HG03460 (cell line): ENCODE results near the gene RBM39.

Source experiments
- ATAC-seq: cut with Tn5 transposase; IDR thresholded peaks from one replicate; pipeline ENCODE4 v1.9.1; 2021; ENCODE audit not compliant: unreplicated experiment

RBM39 gene

DNA sequence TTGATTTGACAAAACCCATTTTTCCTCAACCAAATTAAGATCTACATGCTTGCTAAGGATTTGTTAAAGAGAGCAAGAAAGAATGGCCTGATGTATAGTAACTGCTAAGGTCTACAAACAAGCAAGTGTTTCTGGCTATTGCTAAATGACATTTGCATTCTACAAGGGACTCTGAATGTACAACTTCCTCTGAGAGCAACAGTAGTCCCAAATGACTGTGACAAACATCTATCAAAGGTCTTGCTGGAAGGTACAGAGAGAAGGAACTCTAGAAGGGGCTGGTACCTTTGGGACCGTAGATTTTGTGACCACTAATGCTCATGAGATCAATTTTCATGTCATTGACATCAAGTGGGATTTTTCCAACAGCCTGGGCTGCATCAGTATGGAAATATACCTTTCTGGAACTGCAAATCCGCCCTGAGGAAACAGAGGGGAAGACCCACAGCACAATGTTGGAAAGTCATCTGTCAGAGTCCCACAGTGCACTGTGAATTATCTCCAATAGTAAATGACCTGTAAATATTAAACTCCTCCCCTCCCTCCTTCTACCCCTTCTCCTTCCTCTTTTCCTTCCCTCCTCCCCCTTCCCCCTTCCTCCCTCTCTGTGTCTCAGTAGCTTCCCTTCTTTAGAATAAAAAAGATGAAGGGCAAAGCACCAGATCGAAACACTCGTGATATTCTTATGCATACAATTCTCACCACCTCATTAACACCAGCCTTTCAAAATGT is 61.4 kb downstream of the RBM39 start:
- ATAC-seq, result no peak

DNA sequence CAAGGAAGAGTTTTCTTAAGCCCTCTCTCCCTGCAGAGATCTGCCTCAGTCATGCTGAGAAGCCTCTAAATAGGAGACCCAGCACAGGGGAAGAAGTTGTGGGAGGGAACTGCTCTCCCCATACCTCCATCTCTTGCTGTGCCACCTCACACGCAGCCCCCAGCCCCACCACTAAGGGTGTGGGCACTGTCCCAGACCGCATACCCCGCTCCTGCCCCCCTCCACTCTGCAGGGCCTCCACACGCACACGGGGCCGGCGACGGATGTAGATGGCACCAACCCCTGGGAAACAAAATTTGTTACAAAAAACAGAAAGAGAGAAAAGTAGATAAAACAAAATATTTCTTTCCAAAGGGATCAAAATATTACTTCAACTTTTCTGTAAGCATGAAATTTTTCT is 67.1 kb downstream of the RBM39 start:
- no peak for ATAC-seq

DNA sequence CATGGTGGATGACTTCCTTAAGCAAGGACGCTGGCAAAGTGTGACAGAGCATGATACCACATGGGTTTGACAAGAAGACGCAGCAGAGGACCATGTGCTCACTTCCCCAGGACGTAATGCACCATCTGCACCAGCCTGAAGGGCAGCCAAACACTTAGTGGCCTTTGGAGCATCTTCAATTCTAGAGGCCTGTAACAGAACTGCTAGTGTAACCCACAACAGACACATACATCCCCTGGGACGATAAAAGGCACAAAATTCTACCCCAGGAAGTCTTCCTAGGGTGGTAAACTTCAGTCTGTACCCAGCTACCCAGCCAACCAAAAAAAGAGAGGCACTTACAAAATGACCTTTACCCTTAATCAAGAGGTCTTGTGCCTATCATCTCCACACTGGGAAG is 68.2 kb downstream of the RBM39 start:
- ATAC-seq, result no peak

DNA sequence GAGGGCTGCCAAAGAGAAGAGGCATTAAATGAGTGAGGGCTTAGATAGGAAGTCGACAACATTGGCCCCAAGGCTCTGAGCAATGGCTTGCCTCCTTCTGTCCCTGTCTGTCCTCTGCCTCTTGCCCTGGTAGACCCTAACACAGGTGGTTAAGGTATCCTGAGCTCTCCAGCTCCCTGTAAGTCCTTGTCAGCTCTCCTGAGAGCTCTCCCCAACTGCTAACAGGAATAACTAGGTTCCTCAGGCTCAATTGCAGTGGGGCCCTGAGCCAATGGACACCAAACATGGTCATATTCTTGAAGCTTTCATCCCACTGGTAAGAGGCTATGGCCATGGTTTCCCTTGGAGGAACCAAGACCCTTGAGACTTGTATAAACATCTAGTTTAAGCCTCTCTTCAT is 72.4 kb downstream of the RBM39 start:
- no peak for ATAC-seq

DNA sequence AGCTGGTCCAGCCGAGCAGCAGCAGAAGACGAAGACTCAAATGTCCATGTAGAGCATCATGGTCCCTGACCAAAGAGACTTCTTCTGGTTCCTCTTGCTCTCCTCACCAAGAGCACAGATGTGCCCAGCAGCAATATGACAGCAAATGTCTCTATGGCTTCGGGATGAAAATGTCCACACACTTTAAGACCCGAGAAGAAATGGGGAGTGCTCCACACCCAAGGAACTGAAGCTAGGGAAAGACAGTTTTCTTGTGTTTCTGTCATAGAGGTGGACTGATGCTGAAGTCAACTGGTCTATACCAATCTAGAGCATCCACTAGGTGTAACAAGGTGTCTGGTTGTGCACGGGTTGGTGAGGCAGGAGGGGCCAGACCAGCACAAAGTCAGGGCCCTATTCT is 72.8 kb downstream of the RBM39 start:
- ATAC-seq, result no peak

DNA sequence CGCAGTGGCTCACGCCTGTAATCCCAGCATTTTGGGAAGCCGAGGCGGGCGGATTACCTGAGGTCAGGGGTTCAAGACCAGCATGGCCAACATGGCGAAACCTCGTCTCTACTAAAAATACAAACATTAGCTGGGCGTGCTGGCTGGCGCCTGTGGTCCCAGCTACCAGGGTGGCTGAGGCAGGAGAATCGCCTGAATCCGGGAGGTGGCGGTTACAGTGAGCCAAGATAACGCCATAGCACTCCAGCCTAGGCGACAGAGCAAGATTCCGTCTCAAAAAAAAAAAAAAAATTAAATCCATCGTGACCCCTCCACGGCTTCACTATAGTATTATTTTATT is 76.1 kb downstream of the RBM39 start:
- no peak for ATAC-seq

DNA sequence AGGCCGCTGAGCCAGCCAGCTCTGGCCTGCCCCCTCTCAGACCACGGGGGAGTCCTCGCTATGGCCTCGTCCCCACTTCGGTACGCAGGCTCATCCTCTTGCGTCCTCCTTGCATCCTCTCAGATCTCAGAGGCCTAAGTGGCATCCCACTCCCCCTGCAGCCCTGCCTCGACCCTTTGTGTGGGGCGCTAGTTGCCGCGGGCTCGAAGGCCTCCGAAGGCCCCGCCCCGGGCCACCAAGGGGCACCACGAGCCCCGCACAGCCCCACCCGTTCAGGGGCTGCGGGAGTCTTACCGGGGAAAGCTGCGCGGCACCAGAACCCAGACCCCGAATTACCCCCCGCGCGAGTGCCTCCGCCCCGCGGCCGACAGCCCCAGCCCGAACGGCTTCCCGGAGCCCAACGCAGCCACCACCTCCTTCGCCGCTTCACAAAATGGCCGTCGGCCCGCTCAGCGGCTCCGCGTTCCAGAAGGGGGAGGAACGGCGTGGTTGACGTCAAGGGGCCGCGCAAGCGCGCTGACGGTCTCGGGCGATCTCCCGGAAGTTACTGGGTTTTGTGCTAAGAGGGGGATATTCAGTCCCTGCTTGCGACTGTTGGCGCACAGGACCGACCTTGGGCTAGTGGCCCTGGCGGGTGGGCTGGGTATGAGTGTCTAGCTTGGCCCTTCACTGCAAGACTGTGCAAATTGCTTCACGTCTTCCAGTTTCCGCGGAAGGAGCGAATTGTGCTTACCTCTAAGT is 77.4 kb downstream of the RBM39 start, which contains the start of the genes CPNE1 and RBM12:
Gene CPNE1, minus strand, starts transcription at position 435 of the 741 bp plus-strand sequence. CDS start 31,977 bp downstream, outside the sequence.
Gene RBM12, minus strand, starts transcription at position 435 of the 741 bp plus-strand sequence. CDS start 9,578 bp downstream, outside the sequence.
- ATAC-seq, result peak; percentile 68

DNA sequence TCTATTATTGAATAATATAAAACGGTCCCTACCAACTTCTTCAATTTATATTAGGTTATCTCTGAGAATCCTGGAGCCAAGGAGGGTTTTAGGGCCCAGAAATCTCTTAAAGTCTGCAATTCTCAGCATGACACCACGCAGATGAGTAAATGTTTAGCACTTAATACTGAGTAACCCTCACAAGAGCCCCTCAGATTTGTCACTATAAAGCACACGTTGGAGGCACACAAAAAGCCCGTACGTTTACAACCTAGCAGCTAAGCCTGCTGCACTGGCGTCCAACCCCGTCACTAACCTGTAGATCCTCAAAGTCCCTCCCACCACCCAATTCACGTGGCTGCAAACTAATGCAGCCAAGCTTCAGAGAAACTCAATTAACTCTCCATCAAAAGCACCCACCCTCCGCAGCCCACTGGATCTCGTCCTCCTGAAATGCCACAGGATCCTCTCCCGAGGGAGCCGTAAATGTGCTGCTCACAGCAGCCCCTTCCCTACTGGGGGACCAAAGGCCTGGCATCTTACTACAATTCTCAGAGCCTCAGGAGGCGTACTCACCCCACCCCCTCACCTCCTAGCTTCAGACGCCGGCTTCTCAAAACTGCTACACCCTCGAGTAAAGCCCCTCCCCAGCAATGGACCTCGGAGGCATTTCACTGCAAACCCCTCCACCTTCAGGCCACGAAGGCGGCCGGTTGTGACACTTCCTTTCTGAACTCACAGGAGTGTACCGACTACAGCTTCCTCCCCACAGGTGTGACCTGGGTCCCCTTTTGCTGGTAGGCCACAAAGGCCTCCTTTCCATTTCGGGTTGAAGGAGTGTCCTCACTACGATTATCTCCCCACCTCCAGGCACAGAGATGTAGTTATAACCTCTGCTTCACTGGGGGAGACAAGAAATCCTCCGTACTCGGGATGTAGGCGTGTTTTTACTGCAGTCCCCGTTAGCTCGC is 78.3 kb downstream of the RBM39 start:
- ATAC-seq, result peak; percentile 27

DNA sequence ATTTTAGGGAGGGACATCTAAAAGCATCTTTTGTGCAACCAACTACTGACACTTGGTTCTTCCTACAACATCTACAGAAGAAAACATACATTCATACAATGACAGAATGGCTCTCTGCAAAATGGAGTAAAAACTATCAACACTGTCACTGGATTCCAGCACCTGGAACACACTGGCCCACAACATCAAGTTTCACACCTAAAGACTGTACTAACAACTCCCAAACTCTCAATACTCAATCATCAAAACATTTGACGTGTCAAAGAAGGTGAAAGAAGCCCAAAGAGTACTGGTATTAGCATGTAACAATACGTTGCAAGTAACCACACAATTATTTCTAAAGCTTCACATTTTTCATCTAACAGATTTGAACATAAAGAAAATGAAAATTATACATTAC is 79.5 kb downstream of the RBM39 start:
- ATAC-seq, result no peak

DNA sequence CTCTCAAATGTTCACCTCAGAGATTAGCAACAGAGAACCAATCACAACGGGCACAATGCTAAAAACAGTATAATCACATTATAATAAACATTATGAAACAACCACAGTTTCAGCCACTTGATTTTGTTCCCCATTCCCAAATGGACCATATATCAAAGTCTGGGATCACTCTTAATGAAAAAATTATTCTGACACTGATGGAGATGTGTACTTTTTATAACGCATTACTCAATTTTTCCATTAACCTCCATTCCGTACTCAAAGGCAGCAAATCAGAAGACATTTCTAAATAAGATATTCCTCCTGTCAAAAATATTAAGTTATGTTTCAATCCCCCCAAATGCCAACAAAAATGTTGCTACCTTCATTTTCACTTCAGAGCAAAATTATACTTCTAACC is 80.2 kb downstream of the RBM39 start:
- ATAC-seq, result no peak

DNA sequence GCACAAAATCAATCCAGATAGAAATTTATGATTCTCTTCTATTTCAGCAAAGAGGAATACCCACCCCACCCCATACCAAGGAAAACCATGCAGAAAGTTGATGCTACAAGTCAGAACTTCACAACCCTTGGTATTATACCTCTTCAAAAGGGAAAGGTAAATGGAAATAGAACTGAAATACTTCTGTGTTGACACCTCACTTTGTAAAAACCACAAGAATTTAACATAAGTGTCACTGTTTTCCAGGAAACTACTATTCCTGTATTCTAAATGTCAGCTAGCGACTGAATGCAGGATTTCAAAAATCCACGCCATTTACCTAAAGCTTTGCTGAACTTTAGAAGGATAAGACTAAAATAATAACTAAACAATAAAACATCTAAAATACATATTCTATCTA is 81.0 kb downstream of the RBM39 start:
- no peak for ATAC-seq

DNA sequence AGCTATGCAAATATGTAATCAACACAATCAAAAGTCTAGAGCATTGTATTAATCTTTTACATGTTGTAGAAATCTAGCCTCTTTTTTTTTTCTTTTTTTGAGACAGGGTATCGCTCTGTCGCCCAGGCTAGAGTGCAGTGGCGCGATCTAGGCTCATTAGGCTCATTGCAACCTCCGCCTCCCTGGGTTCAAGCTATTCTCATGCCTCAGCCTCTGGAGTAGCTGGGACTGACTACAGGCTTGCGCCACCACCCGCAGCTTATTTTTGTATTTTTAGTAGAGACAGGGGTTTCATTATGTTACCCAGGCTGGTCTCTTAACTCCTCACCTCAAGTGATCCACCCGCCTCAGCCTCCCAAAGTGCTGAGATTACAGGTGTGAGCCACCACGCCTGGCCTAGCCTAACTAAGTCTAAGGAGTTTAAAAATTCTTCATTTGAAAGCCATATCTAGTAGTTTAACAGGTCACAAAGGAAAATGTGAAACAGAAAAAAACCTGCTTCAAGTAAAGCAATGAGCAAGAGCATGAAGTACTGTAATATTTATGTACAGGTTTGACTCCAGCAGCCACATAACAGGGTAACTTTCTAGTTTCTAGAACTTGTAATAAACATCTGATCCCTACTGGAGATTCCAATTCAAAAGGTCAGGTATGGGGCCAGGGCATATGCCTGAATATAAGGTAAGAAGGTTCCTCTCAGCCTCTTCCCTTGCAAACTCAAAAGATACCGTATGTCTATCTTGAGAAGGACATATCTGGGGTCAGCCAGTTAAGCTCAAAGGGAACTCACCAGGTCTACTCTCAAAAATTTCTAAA is 81.7 kb downstream of the RBM39 start:
- no peak for ATAC-seq

DNA sequence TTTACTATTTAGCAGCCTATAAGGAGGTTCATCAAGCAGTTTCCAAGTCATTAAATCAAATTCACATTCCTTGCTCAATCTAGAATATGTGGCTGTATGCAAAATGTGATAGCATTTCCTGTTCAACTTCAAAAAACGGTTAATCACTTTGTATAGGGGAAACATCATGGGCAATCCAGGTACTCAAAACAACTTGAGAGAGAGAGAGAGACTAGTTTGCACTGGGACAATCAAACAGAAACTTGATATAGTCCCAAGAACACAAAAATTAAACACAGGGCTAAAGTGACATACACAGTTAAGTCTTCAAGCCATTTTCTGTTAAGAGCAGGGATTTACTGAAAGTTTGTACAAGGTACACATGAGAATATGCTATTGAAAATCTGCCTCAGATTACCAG is 84.8 kb downstream of the RBM39 start:
- ATAC-seq, result no peak

DNA sequence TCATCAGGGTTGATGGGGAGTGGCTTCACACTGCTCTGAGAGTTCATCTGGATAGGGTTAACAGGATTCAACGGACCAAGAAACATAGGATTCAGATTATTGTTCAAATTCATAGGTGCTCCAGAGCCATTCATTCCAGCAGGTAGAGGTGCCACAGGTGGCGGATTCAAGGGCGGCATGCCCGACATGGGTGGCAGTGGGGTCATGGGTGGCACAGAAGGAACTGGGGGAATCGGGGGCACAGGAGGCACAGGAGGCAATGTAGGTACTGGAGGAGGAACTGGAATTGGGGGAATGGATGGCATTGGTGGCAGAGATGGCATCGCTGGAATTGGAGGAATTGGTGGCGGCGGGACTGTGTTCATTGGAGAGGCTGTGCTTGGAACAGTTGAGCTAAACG is 87.6 kb downstream of the RBM39 start:
- ATAC-seq, result no peak

DNA sequence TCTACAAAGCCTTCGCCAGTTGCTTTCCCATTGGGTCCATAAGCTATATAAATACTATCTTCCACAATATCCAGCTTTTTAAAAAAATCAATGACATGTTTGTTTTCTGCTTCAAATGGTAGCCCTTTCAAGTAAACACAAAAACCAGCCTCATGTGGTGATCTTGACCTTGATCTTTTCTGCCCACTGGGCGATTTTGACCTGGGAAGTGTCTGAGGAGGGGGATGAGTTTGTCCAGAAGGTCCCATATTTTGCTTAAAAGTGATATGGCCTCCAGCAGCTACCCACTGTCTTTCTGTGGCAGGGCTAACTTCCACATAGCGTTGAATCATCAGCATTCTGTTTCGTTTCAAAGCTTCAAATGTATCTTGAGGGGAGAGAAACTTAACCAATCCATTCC is 88.2 kb downstream of the RBM39 start:
- ATAC-seq, result no peak
